Stimulated activated CD8-positive, alpha-beta memory T cell treated with anti-CD3 and anti-CD28 coated beads, Interleukin-4, amount 100 ng/mL, for 4 hours (primary cell): ENCODE results near the gene SHISA4.
"Not testable (repeated sequence)": the region's sequence is repeated elsewhere in the genome, so short reads cannot be mapped to it uniquely, and the experiment has no call there.

ENCODE experiments used
- DNase-seq, 2 donors: peaks; one replicate each; pipeline ENCODE4 v3.0.0-alpha.2; 2020; ENCODE audit warnings: low read depth in 2 of 2, low spot score in 1 of 2

The SHISA4 gene

GRCh38 chr1:201888282-201889089 lies at the start of gene SHISA4:
TSS of gene SHISA4 (plus strand) at chr1:201888898. CDS start at chr1:201888995, 97 bp downstream.
- no peak for DNase-seq

GRCh38 chr1:201839089-201839488 lies 49.6 kb upstream of the SHISA4 start:
- not testable (repeated sequence) for DNase-seq

- no peak for DNase-seq
Measured at GRCh38 chr1:201840055-201840454, 48.6 kb upstream of the SHISA4 start.

- no peak for DNase-seq
Measured at GRCh38 chr1:201840490-201840889, 48.2 kb upstream of the SHISA4 start.

- DNase-seq = no peak
Measured at GRCh38 chr1:201841265-201841912, 47.3 kb upstream of the SHISA4 start.

- DNase-seq = no peak
Measured at GRCh38 chr1:201842472-201843027, 46.1 kb upstream of the SHISA4 start.

GRCh38 chr1:201845331-201846083 lies 43.2 kb upstream of the SHISA4 start:
- no peak for DNase-seq

- no peak for DNase-seq
Measured at GRCh38 chr1:201847150-201847549, 41.5 kb upstream of the SHISA4 start.

- no peak for DNase-seq
Measured at GRCh38 chr1:201848230-201848629, 40.5 kb upstream of the SHISA4 start.

GRCh38 chr1:201849372-201850052 lies 39.2 kb upstream of the SHISA4 start:
- no peak for DNase-seq

- no peak for DNase-seq
Measured at GRCh38 chr1:201850053-201850397, 38.7 kb upstream of the SHISA4 start.

GRCh38 chr1:201851949-201852348 lies 36.7 kb upstream of the SHISA4 start:
- no peak for DNase-seq

GRCh38 chr1:201856722-201857121 lies 32.0 kb upstream of the SHISA4 start:
- not testable (repeated sequence) for DNase-seq

- DNase-seq = no peak
Measured at GRCh38 chr1:201859424-201859823, 29.3 kb upstream of the SHISA4 start.

- DNase-seq = no peak
Measured at GRCh38 chr1:201861448-201861847, 27.2 kb upstream of the SHISA4 start.

- DNase-seq = no peak
Measured at GRCh38 chr1:201870397-201870796, 18.3 kb upstream of the SHISA4 start.

- no peak for DNase-seq
Measured at GRCh38 chr1:201874672-201875071, 14.0 kb upstream of the SHISA4 start.

GRCh38 chr1:201876148-201876818 lies 12.4 kb upstream of the SHISA4 start:
- no peak for DNase-seq

- no peak for DNase-seq
Measured at GRCh38 chr1:201877877-201878401, 10.8 kb upstream of the SHISA4 start.

GRCh38 chr1:201880928-201881571 lies 7.6 kb upstream of the SHISA4 start:
- DNase-seq = no peak
